Panc1 (cell line): ENCODE measurements around the gene UGGT1. TPM values are rescaled to one million over a fixed set of nuclear protein-coding genes. Genes with fewer than 3 reads are reported as not detected.

Experiments used
- ATAC-seq: fragments of 200-7000 bp; cut with Tn5 transposase; 2 replicates; pipeline ENCODE4 v1.9.1; 2020; ENCODE audit warnings: mild to moderate bottlenecking, moderate library complexity
- BruUV-seq: library from RNA; stranded (reverse); fragments of 400-500 nt; replicated peaks from 2 replicates; lab custom pipeline; 2021; lab: Mats Ljungman, UMichigan
- CTCF ChIA-PET: fragments of 300-600 bp; sonication (Branson Sonifier 250); formaldehyde crosslinking; loops from one replicate; lab custom pipeline; 2022; ENCODE audit warnings: antibody characterized with exemption; lab: Charles Lee
- POLR2A ChIA-PET: fragments of 300-600 bp; sonication (Branson Sonifier 250); formaldehyde crosslinking; loops from one replicate; lab custom pipeline; 2022; ENCODE audit warnings: antibody characterized with exemption; lab: Charles Lee
- DNase-seq: peaks from one replicate; pipeline ENCODE4 v3.0.0-alpha.2; 2010; ENCODE audit warnings: low read depth, low spot score
- H3K27ac ChIP-seq: 2 replicates; pipeline ENCODE4 v1.5.1; 2011; ENCODE audit warnings: mild to moderate bottlenecking, low read length, inconsistent platforms
- H3K27me3 ChIP-seq: fragments of 200-500 bp; sonication (Bioruptor generic); 2 replicates; pipeline ENCODE4 v1.6.0; 2014; ENCODE audit warnings: low read length, inconsistent platforms; ENCODE audit not compliant: control insufficient read depth, insufficient read depth
- H3K36me3 ChIP-seq: fragments of 200-500 bp; sonication (Bioruptor generic); 2 replicates; pipeline ENCODE4 v1.5.1; 2014; ENCODE audit warnings: inconsistent platforms, mild to moderate bottlenecking, low read length, moderate library complexity; ENCODE audit not compliant: control insufficient read depth, insufficient read depth
- H3K4me1 ChIP-seq: 2 replicates; pipeline ENCODE4 v1.5.1; 2011; ENCODE audit warnings: inconsistent platforms, mild to moderate bottlenecking, low read length, moderate library complexity; ENCODE audit not compliant: control insufficient read depth, insufficient read depth
- H3K4me3 ChIP-seq, 2 experiments: 2 replicates each; pipeline ENCODE4 v1.5.1; 2011 to 2012; ENCODE audit warnings: low read depth in 2 of 2, low read length in 2 of 2, mild to moderate bottlenecking in 2 of 2, inconsistent platforms in 1 of 2, moderate library complexity in 1 of 2
- H3K9me3 ChIP-seq: fragments of 200-500 bp; sonication (Bioruptor generic); 2 replicates; pipeline ENCODE4 v1.5.1; 2014; ENCODE audit warnings: low read depth, mild to moderate bottlenecking, inconsistent platforms, low read length, moderate library complexity; ENCODE audit not compliant: control insufficient read depth, insufficient read depth
- CTCF ChIP-seq: fragments of 450-650 bp; IDR thresholded peaks from 2 replicates; pipeline ENCODE4 v1.5.1; 2017; ENCODE audit warnings: mild to moderate bottlenecking
- POLR2AphosphoS5 ChIP-seq: IDR thresholded peaks from 2 replicates; pipeline ENCODE4 v1.6.1; 2012; ENCODE audit warnings: mild to moderate bottlenecking, low read depth, low read length, moderate library complexity
- REST ChIP-seq, 2 experiments: IDR thresholded peaks; 2 replicates each; pipeline ENCODE4 v1.6.1; 2011 to 2012; ENCODE audit warnings: low read depth in 2 of 2, control low read depth in 1 of 2, low read length in 1 of 2, mild to moderate bottlenecking in 1 of 2, moderate library complexity in 1 of 2; ENCODE audit not compliant: insufficient read depth in 1 of 2
- SIN3A ChIP-seq: IDR thresholded peaks from 2 replicates; pipeline ENCODE4 v1.6.1; 2012; ENCODE audit warnings: low read depth, mild to moderate bottlenecking, low read length, moderate library complexity, borderline replicate concordance; ENCODE audit not compliant: insufficient read depth
- TCF7L2 ChIP-seq: IDR thresholded peaks from 2 replicates; pipeline ENCODE4 v1.6.1; 2011; ENCODE audit warnings: mild to moderate bottlenecking, low read depth, low read length, inconsistent platforms
- in situ Hi-C: cut with HindIII; loops from 2 replicates; pipeline ENCODE4 v1.10.0; 2016; ENCODE audit warnings: low sequenced_read_pairs, low pct_unique_long_range_greater_than_20kb
- intact Hi-C: fragments of 100-400 bp; cut with micrococcal nuclease; formaldehyde crosslinking; loops from one replicate; pipeline ENCODE4 v1.10.0; 2022; ENCODE audit not compliant: unreplicated experiment
- total RNA-seq: library from RNA; stranded (reverse); gene quantifications from one replicate; pipeline ENCODE4 v1.2.1, GENCODE V29; 2021; ENCODE audit not compliant: unreplicated experiment

Gene UGGT1
- total RNA-seq, 1 experiment from 2014 or later: 64.2 TPM

GRCh38 chr2:128041561-128041960 is 49.4 kb upstream of the UGGT1 start:
- POLR2A ChIA-PET: no interaction called here

GRCh38 chr2:128043041-128043440 is 48.0 kb upstream of the UGGT1 start:
- ChIA-PET CTCF (no interaction called here), POLR2A (no interaction called here)
- intact Hi-C loops (no loop called here), in situ Hi-C loops (no loop called here)
- TF ChIP-seq SIN3A (no peak), POLR2AphosphoS5 (no peak), TCF7L2 (no peak), REST (IDR thresholded peaks at IDR 0.05; ENCODE audit: insufficient read depth in 1 of 2, low read depth in 2 of 2, low read length in 1 of 2) (no peak), CTCF (no peak)
- no peak overlapping the region for H3K27ac ChIP-seq
- BruUV-seq: no TSS peak
- DNase-seq: no peak
- peaks cover under 1% of the 10 kb centered on the region for H3K9me3 ChIP-seq
- no peaks in the 10 kb centered on the region for H3K27me3 ChIP-seq
- no peaks in the 10 kb centered on the region for H3K36me3 ChIP-seq
- no peak overlapping the region for H3K4me3 ChIP-seq
- no peak for ATAC-seq
- no peaks in the 10 kb centered on the region for H3K4me1 ChIP-seq

More at GRCh38 chr2:128041561-128041960, 49.4 kb upstream of the UGGT1 start:
- Histone ChIP-seq H3K4me3 (no peak overlapping the region), H3K27ac (no peak overlapping the region), H3K27me3 (no peaks in the 10 kb centered on the region), H3K36me3 (no peaks in the 10 kb centered on the region), H3K4me1 (no peaks in the 10 kb centered on the region), H3K9me3 (peaks cover 14% of the 10 kb centered on the region)
- BruUV-seq: no TSS peak
- TF ChIP-seq CTCF: no peak
- TF ChIP-seq POLR2AphosphoS5: no peak
- TF ChIP-seq TCF7L2: no peak
- in situ Hi-C loops: no loop called here
- CTCF ChIA-PET: no interaction called here
- no peak for DNase-seq
- no peak for ATAC-seq
- intact Hi-C loops: no loop called here
